GM21737 (cell line): ENCODE results near the gene PRR19.

Experiments used
- ATAC-seq: cut with Tn5 transposase; IDR thresholded peaks from one replicate; pipeline ENCODE4 v1.9.1; 2021; ENCODE audit warnings: mild to moderate bottlenecking, moderate library complexity; ENCODE audit not compliant: unreplicated experiment

Gene PRR19

DNA sequence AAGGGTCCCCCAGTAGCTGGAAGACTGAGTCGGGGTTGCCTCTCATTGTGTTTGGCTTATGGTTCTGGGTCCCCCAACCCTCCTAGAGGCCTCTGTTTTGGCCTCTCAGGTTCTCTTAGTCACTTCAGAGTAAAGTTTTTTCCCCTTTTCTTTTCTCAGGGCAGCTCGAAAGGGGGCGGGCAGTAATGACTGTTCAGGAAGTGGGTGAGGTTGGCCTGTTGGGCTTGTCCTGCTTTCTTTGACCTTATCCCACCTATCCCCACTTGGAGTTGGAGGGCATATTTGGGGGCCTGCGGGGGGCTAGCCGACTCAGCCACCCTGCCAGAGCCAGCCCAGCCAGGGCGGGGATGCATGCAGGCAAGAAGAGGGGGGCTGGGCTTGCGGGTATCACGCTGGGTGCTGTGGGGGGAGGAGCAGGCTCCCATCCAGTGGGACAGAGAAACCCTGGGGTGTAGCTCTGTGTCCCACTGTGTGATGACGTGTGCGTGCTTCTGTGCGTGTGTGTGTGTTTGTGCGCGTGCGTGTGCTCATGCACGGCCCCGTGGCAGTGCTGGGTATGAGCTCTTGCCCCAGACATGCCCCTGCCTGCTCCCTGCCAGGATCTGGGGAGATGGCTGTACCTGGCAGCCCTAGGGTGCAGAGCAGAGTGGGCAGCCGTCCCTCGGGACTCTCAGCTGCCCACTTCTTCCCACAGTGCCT lies 31.4 kb upstream of the PRR19 start:
- no peak for ATAC-seq

- ATAC-seq: no peak
These were observed 30.9 kb upstream of the PRR19 start for GRCh38 chr19:42271045-42271419.

DNA sequence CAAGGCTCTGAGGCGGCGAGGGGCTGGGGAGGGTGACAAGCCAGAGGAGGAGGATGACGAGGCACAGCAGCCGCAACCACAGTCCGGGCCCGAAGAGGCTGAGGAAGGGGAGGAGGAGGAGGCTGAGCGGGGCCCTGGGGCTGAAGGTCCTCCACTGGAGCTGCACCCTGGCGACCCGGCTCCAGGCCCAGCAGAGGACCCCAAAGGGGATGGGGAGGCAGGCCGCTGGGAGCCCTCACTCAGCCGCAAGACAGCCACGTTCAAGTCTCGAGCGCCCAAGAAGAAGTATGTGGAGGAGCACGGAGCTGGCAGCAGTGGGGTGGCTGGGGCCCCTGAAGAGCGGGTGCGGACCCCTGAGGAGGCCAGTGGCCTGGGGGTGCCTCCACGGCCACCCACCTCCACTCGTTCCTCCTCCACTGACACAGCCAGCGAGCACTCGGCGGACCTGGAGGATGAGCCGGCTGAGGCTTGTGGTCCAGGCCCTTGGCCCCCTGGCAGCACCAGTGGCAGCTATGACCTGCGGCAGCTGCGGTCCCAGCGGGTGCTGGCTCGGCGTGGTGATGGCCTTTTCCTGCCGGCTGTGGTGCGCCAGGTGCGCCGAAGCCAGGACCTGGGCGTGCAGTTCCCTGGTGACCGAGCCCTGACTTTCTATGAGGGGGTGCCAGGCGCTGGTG lies 29.9 kb upstream of the PRR19 start:
- ATAC-seq: no peak

DNA sequence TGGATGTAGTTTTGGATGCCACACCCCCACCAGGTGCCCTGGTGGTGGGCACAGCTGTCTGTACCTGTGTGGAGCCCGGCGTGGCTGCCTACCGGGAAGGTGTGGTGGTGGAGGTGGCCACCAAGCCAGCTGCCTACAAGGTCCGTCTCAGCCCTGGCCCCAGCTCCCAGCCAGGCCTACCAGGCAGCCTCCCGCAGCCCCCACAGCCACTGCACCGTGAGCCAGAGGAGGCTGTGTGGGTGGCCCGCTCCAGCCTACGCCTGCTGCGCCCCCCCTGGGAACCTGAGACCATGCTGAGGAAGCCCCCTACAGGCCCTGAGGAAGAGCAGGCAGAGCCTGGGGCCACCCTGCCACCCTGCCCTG lies 29.4 kb upstream of the PRR19 start:
- no peak for ATAC-seq

- ATAC-seq: no peak
These were observed 28.9 kb upstream of the PRR19 start for GRCh38 chr19:42272989-42273406.

- ATAC-seq: no peak
These were observed 28.4 kb upstream of the PRR19 start for GRCh38 chr19:42273407-42274064.

- no peak for ATAC-seq
These were observed 27.8 kb upstream of the PRR19 start for GRCh38 chr19:42274065-42274682.

DNA sequence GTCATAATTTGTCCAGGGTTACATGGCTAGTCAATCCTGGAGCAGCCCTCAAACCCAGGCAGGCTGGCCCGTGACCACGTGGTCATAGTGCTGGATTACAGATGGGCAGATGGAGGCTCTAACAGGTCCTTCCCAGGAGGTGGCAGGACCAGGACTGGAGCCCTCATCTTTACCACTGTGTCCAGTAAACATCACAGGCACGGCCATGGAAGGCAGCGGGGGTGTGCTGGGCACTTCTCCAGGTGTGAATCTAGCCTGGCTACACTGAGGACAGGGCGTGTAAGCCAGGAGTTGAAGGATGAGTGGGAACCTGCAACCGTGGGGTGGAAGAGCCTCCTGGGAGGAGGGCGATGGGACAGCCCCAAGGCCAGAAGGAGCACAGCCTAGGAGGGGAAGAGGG lies 26.8 kb upstream of the PRR19 start:
- no peak for ATAC-seq

DNA sequence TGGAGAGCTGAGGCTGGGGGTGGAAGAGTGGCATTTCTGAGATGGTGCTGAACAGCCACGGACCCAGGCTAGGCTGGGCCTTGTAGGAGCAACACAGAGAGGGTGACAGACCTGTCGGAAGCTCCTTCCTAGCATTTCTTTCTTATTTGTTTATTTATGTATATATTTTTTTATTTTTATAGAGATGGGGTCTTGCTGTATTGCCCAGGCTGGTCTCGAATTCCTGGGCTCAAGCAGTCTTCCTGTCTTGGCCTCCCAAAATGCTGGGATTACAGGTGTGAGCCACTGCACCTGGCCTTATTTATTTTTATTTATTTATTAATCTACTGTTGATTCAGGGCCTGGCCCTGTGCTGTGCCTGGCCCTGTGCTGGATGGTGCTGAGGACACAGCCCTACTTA lies 26.4 kb upstream of the PRR19 start:
- ATAC-seq: no peak

GRCh38 chr19:42276284-42276683 lies 25.6 kb upstream of the PRR19 start:
- ATAC-seq: no peak

GRCh38 chr19:42276821-42277220 lies 25.1 kb upstream of the PRR19 start:
- ATAC-seq: no peak

DNA sequence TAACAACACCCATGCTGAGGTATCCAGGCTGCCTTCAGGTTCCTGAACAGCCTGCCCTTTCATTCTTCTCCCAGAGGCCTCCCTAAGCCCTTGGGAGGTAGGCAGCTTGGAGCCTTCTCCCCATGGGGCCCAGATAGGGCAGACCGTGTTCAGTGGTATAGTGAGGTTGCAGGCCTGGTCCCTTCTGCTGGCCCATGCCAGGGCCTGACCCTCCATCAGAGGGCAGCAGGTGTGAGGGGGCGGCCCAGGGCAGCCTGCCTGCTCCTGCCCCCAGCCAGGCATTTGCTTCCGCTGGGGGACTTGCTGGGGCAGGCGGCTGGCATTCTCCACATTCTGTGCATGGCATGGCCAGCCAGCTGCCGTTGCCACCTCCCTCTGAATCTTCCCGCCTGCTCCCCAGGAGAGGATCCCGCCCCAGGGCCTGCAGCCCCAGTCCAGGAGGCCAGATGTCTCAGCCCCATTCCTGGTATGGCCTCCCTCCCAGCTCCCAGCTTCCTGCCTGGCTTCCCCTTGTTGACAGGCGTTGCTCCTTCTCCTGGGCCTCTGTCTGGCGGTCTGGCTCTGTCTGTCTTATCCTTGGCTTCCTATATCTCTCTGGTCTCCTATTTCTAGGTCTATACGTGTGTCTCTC lies 24.0 kb upstream of the PRR19 start:
- no peak for ATAC-seq

DNA sequence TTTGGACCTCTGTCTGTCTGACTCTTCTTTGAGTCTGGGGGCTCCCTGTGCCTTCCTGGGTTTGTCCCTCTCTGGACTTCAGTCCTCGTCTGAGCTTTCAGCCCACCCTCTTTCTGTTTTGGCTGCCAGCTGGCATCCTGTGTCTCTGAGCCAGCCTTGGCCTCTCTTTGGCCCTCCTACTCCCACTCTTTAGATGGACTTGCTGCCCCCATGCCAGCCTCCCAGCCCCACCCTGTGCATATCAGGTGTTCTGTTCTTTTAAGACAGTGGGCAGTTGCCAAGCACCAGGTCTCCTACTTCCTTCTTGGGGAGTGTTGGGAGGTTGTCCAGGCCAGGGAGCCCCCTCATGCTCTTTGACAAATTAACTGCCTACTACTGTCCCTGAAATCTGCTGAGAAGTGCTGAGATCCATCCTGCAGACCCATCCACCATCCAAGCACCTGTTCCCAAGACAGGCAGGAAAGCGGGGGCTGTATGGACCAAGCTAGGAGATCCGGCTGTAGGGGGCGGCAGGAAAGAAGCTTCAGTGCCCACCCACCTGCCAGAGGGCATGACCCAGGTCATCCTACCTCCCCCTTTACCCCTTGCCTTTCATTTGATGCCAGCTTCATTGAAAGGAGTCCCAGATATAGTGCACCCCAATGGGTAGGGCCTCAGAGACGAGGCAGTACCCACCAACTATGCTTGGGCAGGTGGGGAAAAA lies 23.3 kb upstream of the PRR19 start:
- ATAC-seq: no peak

DNA sequence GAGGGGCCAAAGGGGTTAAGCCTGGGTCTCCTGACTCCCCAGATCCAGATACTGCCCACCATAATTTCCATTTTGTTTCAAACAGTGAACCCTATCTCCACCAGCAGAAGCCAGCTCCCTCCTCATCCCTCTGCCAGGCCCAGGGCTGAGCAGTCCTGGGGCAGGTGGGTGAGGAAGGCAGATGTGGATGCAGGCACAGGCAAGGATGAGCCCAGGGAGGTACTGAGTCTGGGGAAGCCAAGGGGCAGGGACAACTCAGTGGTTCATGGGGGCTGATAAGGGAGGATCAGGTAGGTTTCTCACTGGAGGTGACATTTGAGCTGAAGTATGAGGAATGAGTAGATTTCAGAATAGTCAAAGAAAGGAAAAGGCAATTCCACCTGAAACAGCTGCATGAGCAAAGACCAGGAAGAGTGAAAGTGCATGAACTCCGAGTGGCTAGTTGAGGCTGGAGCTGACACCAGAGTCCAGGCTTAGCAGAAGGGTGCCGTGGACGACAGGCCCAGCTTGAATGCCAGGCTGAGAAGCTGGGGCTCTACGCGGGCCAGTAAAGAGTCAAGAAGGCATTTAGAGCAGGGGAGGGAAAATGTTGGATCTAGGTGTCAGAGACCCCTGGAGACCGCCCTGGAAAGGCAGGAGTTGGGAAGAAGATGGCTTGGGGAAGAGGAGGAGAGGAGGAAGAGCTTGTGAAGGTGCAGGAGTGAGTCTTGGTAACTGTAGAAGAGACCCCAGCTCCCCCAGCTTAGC lies 22.6 kb upstream of the PRR19 start:
- ATAC-seq: no peak

GRCh38 chr19:42279902-42280814 lies 21.8 kb upstream of the PRR19 start:
- peak; percentile 32 for ATAC-seq

DNA sequence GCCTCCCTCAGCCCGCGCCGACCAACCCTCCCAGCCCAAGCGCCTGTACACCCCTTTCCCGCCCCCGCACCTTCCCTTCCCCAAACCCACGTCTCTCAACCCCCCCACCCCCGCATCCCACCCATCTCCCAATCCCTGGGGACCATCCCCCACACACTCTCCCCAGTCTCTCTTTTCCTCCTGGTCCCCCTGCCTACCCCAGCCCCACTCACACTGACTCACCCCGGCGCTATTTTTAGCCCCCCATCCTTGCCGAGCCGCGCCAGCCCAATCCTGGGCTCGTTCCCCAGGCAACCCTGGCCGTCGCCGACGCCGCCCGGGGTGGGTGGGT lies 21.2 kb upstream of the PRR19 start:
- ATAC-seq: no peak

DNA sequence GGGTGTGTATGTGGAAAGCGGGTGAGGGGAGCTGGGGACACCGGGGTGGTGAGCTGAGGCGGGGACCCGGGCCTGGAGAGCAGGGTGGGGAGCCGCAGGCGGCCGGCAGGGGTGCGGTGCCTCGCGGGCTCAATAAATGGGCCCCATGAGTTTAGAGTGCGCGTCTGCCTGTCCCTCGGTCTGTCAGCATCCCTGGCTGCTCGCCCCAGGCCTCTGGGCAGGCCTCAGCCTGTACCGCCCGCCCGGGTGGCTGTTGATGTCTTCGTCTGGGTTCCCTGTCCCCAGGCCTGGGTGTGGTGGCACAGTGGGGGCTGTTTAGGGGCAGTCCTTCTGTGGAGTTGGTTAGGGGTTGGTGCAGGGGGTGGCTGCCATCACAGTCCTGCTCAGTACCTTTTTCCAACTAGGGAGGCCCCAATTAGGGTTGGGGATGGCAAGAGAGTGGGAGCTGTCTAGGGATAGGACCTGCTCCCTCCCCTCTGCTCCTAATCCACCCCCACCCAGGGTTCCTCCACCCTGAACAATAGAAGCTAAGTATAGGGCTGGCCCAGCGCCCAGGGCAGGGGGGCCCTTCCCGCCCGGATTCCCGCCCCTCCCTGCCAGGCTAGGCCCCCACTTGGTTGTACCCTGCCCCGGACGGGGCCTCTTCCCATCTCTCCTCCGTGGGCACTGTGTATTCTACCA lies 20.6 kb upstream of the PRR19 start:
- ATAC-seq: no peak
